NCI-H82 (cell line): ENCODE results near the gene DMRTB1.
A peak's percentile ranks its signal among the peaks of the same experiment; 100 is the strongest.

Experiments
- DNase-seq: peaks from one replicate; lab custom pipeline; 2025; lab: John Stamatoyannopoulos, UW

The DMRTB1 gene

GRCh38 chr1:53463961-53464899 lies 5.0 kb downstream of the DMRTB1 start:
- no peak for DNase-seq

- DNase-seq, result peak; percentile 50
These were observed 6.1 kb downstream of the DMRTB1 start for GRCh38 chr1:53465023-53465957.

GRCh38 chr1:53467391-53467790 lies 8.2 kb downstream of the DMRTB1 start:
- no peak for DNase-seq

GRCh38 chr1:53468374-53468773 lies 9.2 kb downstream of the DMRTB1 start:
- no peak for DNase-seq

DNA sequence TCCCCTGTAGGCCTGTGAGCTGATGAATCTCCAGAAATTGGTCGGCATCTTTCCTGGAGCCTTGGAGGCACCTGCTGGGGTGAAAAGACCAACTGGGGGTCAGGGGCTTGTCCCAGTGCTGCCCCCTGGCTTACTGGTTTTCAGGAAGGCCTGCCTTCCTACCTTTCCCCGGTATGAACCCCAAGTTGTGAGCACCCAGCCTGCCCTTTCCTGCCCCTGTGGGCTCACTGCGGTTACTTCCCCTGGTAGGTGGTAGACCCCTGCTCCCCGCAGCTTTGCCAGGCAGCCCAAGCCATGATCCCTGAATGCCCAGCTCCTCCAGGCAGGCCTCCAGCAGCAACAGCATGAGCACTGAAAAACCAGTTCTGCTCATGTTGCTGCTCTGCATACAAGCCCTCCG lies 10.2 kb downstream of the DMRTB1 start:
- DNase-seq, result no peak

DNA sequence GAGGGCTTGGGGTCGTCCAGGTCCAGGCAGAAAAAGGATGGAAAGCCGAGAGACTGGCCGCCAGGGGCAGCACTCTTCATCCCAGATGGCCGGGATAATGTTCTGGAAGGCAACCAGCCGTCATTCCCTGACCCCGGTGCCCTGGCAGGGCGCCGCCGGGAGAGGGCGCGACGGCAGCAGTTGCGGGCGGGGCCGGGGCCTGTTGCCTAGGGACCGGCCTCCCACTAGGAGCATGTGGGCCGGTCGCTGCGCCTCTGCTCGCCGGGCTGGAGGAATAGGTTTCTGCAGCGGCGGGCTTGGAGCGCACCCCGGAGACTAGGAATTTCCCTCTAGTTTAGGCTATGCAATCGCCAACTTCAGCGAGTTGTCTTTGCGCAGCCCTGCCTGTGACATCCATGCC lies 11.0 kb downstream of the DMRTB1 start:
- peak; percentile 91 for DNase-seq

DNA sequence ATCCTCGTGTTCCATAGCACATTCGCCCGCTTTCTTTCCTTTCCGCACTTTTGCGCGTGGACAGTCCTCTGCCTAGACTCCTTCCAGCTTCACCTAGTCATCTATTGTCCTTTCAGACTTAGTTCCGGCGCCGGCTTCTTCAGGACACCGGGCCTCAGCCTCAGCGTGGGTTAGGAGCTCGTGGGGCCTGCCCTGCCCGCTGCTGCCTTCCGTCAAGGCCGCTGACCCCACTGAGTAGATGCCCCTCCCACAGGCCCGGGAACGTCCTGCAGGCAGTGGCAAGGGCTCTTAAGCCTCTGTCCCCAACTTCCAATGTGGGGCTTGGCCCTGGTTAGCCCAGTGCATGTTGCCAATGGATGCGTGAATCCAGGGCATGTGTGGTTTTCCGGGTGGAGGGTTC lies 11.4 kb downstream of the DMRTB1 start:
- no peak for DNase-seq

GRCh38 chr1:53471000-53471399 lies 11.8 kb downstream of the DMRTB1 start:
- DNase-seq, result no peak

DNA sequence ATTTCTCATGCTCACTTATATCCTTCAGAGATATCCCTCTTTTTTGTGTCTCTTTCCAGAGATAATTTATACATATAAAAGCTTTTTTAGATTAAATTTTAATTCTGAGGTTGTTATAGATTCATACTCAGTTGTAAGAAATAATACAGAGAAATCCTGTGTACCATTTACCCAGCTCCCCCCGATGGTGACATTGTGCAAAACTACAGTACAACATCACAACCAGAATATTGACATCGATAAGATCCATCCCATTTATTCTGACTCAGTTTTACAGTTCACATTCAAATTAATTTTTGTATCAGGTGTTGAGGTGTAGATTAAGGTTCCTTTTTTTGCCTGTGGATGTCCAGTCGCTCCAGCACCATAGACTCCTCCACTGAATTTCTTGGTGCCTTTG lies 14.3 kb downstream of the DMRTB1 start:
- DNase-seq, result peak; percentile 23

- DNase-seq, result no peak
These were observed 16.5 kb downstream of the DMRTB1 start for GRCh38 chr1:53475664-53476063.

- DNase-seq, result no peak
These were observed 17.4 kb downstream of the DMRTB1 start for GRCh38 chr1:53476579-53476978.

- peak; percentile 48 for DNase-seq
These were observed 18.7 kb downstream of the DMRTB1 start for GRCh38 chr1:53477651-53478501.

- peak; percentile 60 for DNase-seq
These were observed 19.3 kb downstream of the DMRTB1 start for GRCh38 chr1:53478502-53478818.

- no peak for DNase-seq
These were observed 21.5 kb downstream of the DMRTB1 start for GRCh38 chr1:53480678-53481077.

- DNase-seq, result no peak
These were observed 22.3 kb downstream of the DMRTB1 start for GRCh38 chr1:53481456-53481855.

- DNase-seq, result no peak
These were observed 23.4 kb downstream of the DMRTB1 start for GRCh38 chr1:53482441-53483153.

- no peak for DNase-seq
These were observed 24.0 kb downstream of the DMRTB1 start for GRCh38 chr1:53483170-53483569.

GRCh38 chr1:53483656-53484055 lies 24.5 kb downstream of the DMRTB1 start:
- no peak for DNase-seq

- no peak for DNase-seq
These were observed 25.7 kb downstream of the DMRTB1 start for GRCh38 chr1:53484705-53485477.
